Ramos (cell line): ENCODE results near the gene KRTAP4-1.
"Not testable (repeated sequence)": the region's sequence is repeated elsewhere in the genome, so short reads cannot be mapped to it uniquely, and the experiment has no call there.

Experiments
- in situ Hi-C: fragments of 300-500 bp; cut with MboI; formaldehyde crosslinking; loops from one replicate; pipeline ENCODE4 v1.14.3; 2022; ENCODE audit warnings: low sequenced_read_pairs; ENCODE audit not compliant: unreplicated experiment

Gene KRTAP4-1

GRCh38 chr17:41176744-41177387, 7.8 kb downstream of the KRTAP4-1 start:
- in situ Hi-C loops = no loop called here

- in situ Hi-C loops = no loop called here
These were observed 12.8 kb downstream of the KRTAP4-1 start for GRCh38 chr17:41171886-41172285.

GRCh38 chr17:41168121-41168520, 16.6 kb downstream of the KRTAP4-1 start, which contains the start of gene KRTAP4-3:
KRTAP4-3 (minus strand) TSS chr17:41168221; CDS start chr17:41168172, 49 bp downstream.
- in situ Hi-C loops = no loop called here

- in situ Hi-C loops = no loop called here
These were observed 17.1 kb downstream of the KRTAP4-1 start for GRCh38 chr17:41167561-41167960.

- in situ Hi-C loops = no loop called here
These were observed 20.9 kb downstream of the KRTAP4-1 start for GRCh38 chr17:41163828-41164227.

- in situ Hi-C loops = no loop called here
These were observed 24.1 kb downstream of the KRTAP4-1 start, which contains the start of gene KRTAP4-4 for GRCh38 chr17:41160648-41161047. KRTAP4-4 (minus strand) TSS chr17:41160748; CDS start chr17:41160691, 57 bp downstream.

- in situ Hi-C loops = not testable (repeated sequence)
These were observed 24.5 kb downstream of the KRTAP4-1 start for GRCh38 chr17:41160190-41160589.

GRCh38 chr17:41153856-41154255, 30.9 kb downstream of the KRTAP4-1 start:
- in situ Hi-C loops = no loop called here

GRCh38 chr17:41151525-41151924, 33.2 kb downstream of the KRTAP4-1 start:
- in situ Hi-C loops = no loop called here

GRCh38 chr17:41150026-41150425, 34.7 kb downstream of the KRTAP4-1 start:
- in situ Hi-C loops = no loop called here

GRCh38 chr17:41149652-41149985, 35.1 kb downstream of the KRTAP4-1 start, which contains the start of gene KRTAP4-5:
KRTAP4-5 (minus strand) TSS chr17:41149825; CDS start chr17:41149767, 58 bp downstream.
- in situ Hi-C loops = no loop called here

- in situ Hi-C loops = not testable (repeated sequence)
These were observed 35.6 kb downstream of the KRTAP4-1 start for GRCh38 chr17:41148971-41149651.

- in situ Hi-C loops = no loop called here
These were observed 37.0 kb downstream of the KRTAP4-1 start for GRCh38 chr17:41147531-41148204.

- in situ Hi-C loops = no loop called here
These were observed 39.5 kb downstream of the KRTAP4-1 start for GRCh38 chr17:41145261-41145660.

- in situ Hi-C loops = no loop called here
These were observed 39.9 kb downstream of the KRTAP4-1 start for GRCh38 chr17:41144846-41145245.

GRCh38 chr17:41141361-41141760, 43.4 kb downstream of the KRTAP4-1 start:
- in situ Hi-C loops = no loop called here

- in situ Hi-C loops = no loop called here
These were observed 44.2 kb downstream of the KRTAP4-1 start, which contains the start of gene KRTAP4-6 for GRCh38 chr17:41140360-41141131. KRTAP4-6 (minus strand) TSS chr17:41140544; CDS start chr17:41140487, 57 bp downstream.

- in situ Hi-C loops = not testable (repeated sequence)
These were observed 44.8 kb downstream of the KRTAP4-1 start for GRCh38 chr17:41139865-41140264.
